Dedifferentiated amniotic fluid mesenchymal stem cell (primary cell): ENCODE measurements around the gene KRTAP5-2.

Source experiments
- DNase-seq: peaks from one replicate; pipeline ENCODE4 v3.0.0-alpha.2; 2016; ENCODE audit errors: extremely low spot score

The KRTAP5-2 gene

GRCh38 chr11:1567721-1568100 is 30.4 kb downstream of the KRTAP5-2 start:
- DNase-seq: no peak

GRCh38 chr11:1567052-1567720 is 30.9 kb downstream of the KRTAP5-2 start:
- no peak for DNase-seq

GRCh38 chr11:1566381-1567051 is 31.6 kb downstream of the KRTAP5-2 start:
- no peak for DNase-seq

- DNase-seq: no peak
These were observed 32.2 kb downstream of the KRTAP5-2 start for GRCh38 chr11:1565904-1566247.

- DNase-seq: no peak
These were observed 32.8 kb downstream of the KRTAP5-2 start for GRCh38 chr11:1565173-1565903.

GRCh38 chr11:1564535-1565172 is 33.4 kb downstream of the KRTAP5-2 start:
- DNase-seq: peak; percentile 34

- DNase-seq: no peak
These were observed 34.2 kb downstream of the KRTAP5-2 start for GRCh38 chr11:1563697-1564534.

GRCh38 chr11:1563149-1563638 is 34.9 kb downstream of the KRTAP5-2 start:
- DNase-seq: no peak

- DNase-seq: no peak
These were observed 35.5 kb downstream of the KRTAP5-2 start for GRCh38 chr11:1562469-1563148.

- no peak for DNase-seq
These were observed 36.1 kb downstream of the KRTAP5-2 start for GRCh38 chr11:1561955-1562354.

GRCh38 chr11:1561266-1561665 is 36.8 kb downstream of the KRTAP5-2 start:
- no peak for DNase-seq

GRCh38 chr11:1560649-1561251 is 37.3 kb downstream of the KRTAP5-2 start:
- DNase-seq: no peak

- DNase-seq: no peak
These were observed 38.0 kb downstream of the KRTAP5-2 start for GRCh38 chr11:1560002-1560648.

GRCh38 chr11:1559111-1559951 is 38.8 kb downstream of the KRTAP5-2 start:
- peak; percentile 91 for DNase-seq

- no peak for DNase-seq
These were observed 39.4 kb downstream of the KRTAP5-2 start for GRCh38 chr11:1558775-1559110.

GRCh38 chr11:1557904-1558774 is 40.0 kb downstream of the KRTAP5-2 start:
- peak; percentile 74 for DNase-seq

GRCh38 chr11:1557051-1557884 is 40.8 kb downstream of the KRTAP5-2 start:
- no peak for DNase-seq
